K562 treated with DMSO at 1 percent for 48 hours (cell line): Measurements from ENCODE around the gene WNT8B. TPM values are rescaled to one million over a fixed set of nuclear protein-coding genes. Genes with fewer than 3 reads are reported as not detected.

Experiments
- total RNA-seq: library from RNA; unstranded; fragments of 300-600 nt; gene quantifications from 2 replicates; pipeline ENCODE4 v1.2.3, GENCODE V29; 2022; ENCODE audit warnings: low replicate concordance; ENCODE audit errors: extremely low read depth

WNT8B gene, protein sequence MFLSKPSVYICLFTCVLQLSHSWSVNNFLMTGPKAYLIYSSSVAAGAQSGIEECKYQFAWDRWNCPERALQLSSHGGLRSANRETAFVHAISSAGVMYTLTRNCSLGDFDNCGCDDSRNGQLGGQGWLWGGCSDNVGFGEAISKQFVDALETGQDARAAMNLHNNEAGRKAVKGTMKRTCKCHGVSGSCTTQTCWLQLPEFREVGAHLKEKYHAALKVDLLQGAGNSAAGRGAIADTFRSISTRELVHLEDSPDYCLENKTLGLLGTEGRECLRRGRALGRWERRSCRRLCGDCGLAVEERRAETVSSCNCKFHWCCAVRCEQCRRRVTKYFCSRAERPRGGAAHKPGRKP
- not detected in 2 replicates for total RNA-seq

DNA sequence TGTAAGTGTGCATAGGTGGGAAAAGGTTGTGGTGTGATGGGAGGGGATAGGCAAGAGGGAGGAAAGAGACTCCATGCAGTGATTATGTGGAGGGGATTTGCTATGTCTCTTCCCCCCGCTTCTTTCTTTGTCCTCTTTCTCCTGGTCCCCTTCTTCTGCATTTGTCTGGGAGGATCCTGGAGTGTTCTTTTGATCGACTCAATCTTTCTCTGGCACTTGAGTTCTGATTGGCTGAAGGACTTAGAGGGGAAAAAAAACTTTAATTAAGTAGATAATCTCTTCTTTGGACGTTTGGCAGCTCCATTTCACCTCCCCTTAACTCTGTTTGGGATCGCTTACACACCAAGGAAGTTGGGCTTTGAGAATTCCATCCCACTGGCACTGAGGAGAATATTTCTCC, at the start of gene WNT8B:
Gene WNT8B, plus strand, starts transcription at position 301 of the 400 bp plus-strand sequence. CDS start 160 bp downstream, outside the sequence.

DNA sequence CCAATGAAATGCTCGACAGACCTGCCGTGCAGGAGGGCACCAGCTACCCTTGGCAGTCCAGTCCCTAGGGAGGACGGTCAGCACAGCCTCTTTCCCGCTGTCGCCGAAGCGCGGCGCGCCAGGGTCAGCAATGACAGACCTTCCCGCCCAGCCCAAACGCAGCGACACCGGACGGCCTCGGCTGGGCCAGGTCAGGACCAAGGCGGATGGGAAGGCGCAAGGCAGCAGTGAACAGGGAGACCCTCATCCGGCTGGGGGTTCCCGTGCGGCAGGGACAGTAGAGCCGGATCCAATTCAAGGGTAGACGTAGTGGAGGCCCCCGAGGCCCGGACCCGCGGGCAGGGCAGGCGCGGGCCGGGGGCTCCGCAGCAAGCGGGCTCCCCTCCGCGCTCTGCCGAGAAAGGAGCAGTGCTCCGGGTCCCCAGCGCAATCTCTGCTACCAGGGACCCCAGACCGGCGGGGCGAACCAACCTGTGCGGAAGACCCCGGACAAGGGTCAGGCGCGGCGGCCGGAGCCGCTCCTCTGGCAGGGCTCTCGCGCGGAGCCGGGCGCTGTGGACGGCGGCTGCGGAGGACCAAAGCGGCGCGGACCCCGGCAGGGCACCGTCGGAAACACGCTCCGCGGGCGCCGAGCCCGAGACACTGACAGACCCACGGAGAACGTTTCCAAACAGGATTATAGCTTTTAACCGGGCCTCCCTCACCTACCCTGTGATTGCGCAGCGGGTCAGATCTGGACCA, 56.7 kb downstream of the WNT8B start, which contains the start of gene SEC31B:
Gene SEC31B, minus strand, starts transcription at position 551 of the 741 bp plus-strand sequence. CDS start 2,909 bp downstream, outside the sequence.

DNA sequence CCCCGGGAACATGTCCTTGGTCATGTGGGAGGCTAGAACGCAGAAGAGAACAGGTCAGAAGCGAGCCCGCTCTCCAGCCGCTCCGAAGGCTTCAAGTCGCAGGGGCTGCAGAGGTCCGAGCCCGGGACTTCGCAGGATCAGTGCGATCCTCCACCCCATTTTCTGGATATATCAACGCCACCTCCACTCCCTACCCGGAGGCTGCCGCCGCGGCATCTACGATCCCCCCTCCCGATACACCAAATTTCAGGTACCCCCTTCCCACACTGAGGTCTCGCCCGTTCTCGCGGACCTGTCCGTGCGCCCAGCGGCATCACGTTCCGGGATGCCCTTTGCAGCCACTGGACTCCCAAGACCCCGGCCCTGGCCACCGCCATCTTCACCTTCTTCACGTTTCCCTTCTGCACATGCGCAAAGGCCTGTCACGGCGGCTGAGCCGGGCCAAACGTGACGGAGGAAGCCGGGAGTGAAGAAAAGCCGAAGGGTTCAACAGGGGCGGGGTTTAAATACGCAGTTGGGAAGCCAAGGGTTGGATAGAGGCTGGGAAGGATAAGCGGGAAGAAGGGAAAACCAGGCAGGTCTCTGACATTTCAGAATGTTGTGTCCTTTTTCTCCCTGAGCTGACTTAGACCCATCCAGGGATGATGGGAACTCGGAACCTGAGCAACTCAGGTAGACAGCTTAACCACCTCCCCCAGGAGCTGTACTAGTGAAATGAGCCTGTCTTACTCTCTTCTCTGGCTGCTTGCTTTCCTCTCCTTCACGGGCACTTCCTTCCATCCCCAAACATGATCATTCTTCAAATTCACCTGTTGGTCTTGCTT, 66.9 kb downstream of the WNT8B start, which contains the start of gene NDUFB8:
Gene NDUFB8, minus strand, starts transcription at position 397 of the 824 bp plus-strand sequence. Its CDS starts 20 bp downstream, at position 377.

Other genes with a start within 250 kb of the WNT8B start
- gene CHUK, start 233.4 kb upstream of the WNT8B start, total RNA-seq = not detected in 2 replicates
- not detected in 2 replicates for gene CWF19L1, start 195.4 kb upstream of the WNT8B start, total RNA-seq
- not detected in 2 replicates for gene BLOC1S2, start 176.3 kb upstream of the WNT8B start, total RNA-seq
- gene PKD2L1, start 132.8 kb upstream of the WNT8B start, total RNA-seq = not detected in 2 replicates
- 65.9 TPM in 1 of 2 replicates, not detected in the other for gene SCD, start 115.8 kb upstream of the WNT8B start, total RNA-seq
- not detected in 2 replicates for gene SEC31B, start 56.9 kb downstream of the WNT8B start, total RNA-seq
- gene NDUFB8, start 66.9 kb downstream of the WNT8B start, total RNA-seq = not detected in 2 replicates
- gene HIF1AN, start 72.9 kb downstream of the WNT8B start, total RNA-seq = not detected in 2 replicates